ENCODE results near the gene MSI2. TPM values are rescaled to one million over a fixed set of nuclear protein-coding genes. Genes with fewer than 3 reads are reported as not detected.

Gene MSI2
- total RNA-seq, 1 experiment from 2014 or later = 169 TPM

GRCh38 chr17:57369509-57369945 is 113.2 kb downstream of the MSI2 start:
- no peak overlapping the region for H3K4me3 ChIP-seq (ENCODE audit: low read length)
- peaks cover 4% of the 10 kb centered on the region; the same call in 1 of the 2 replicates for H3K9me3 ChIP-seq (ENCODE audit: low read length)
- no peak overlapping the region for H2AFZ ChIP-seq (ENCODE audit: low read length)
- H3K4me2 ChIP-seq (ENCODE audit: low read depth, low read length, poor library complexity, severe bottlenecking) = no peak overlapping the region
- H3K4me1 ChIP-seq (ENCODE audit: low read length) = peaks cover 47% of the 10 kb centered on the region
- peaks cover 21% of the 10 kb centered on the region for H3K36me3 ChIP-seq (ENCODE audit: insufficient read depth, low read length)
- no peak for DNase-seq
- H3K9me2 ChIP-seq (replicated peaks; ENCODE audit: insufficient read depth, low read length) = no peaks in the 10 kb centered on the region
- H3K79me2 ChIP-seq (ENCODE audit: low read length) = peaks cover 96% of the 10 kb centered on the region
- H3K27ac ChIP-seq (ENCODE audit: low read length) = peak overlapping the region; percentile 86
- no peaks in the 10 kb centered on the region for H3K27me3 ChIP-seq (ENCODE audit: low read length)
- no peaks in the 10 kb centered on the region for H4K20me1 ChIP-seq (ENCODE audit: insufficient read depth, low read depth, low read length)
- no peak overlapping the region for H3K9ac ChIP-seq (ENCODE audit: low read length)

DNA sequence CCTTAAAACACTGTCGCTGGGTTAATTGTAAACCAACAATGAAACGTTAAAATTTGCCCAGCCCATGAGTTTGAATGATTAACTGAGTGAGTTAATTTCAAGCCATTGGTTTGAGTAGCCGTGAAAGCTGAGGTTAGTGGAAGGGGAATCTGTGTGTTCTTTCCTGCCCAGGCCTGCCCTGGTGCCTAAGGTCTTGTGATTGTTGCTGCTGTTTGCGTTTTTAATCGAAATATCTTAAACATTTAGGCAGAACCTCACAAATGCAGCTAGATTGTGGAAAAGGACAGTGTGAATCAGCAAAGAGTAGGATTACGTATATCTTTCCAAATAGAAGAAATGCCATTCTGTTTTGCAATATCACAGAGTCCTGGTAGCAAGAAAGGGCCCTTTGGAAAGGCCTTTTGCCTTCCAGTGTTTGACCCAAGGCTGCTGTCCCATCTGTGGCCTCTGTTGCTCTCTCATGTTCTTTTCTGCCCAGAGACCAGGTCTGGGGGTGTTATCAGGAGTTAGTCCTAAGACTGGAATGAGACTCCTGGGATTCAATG is 113.8 kb downstream of the MSI2 start:
- H3K4me2 ChIP-seq (ENCODE audit: low read depth, low read length, poor library complexity, severe bottlenecking) = no peak overlapping the region
- H3K27ac ChIP-seq (ENCODE audit: low read length) = peak overlapping the region; percentile 86; the same call in 1 of the 2 replicates
- H4K20me1 ChIP-seq (ENCODE audit: insufficient read depth, low read depth, low read length) = no peaks in the 10 kb centered on the region
- no peak for DNase-seq
- no peak overlapping the region for H2AFZ ChIP-seq (ENCODE audit: low read length)
- peaks cover 25% of the 10 kb centered on the region for H3K36me3 ChIP-seq (ENCODE audit: insufficient read depth, low read length)
- no peak overlapping the region for H3K9ac ChIP-seq (ENCODE audit: low read length)
- no peaks in the 10 kb centered on the region for H3K9me2 ChIP-seq (replicated peaks; ENCODE audit: insufficient read depth, low read length)
- H3K4me3 ChIP-seq (ENCODE audit: low read length) = no peak overlapping the region
- no peaks in the 10 kb centered on the region for H3K27me3 ChIP-seq (ENCODE audit: low read length)
- H3K9me3 ChIP-seq (ENCODE audit: low read length) = peaks cover 4% of the 10 kb centered on the region; the same call in 1 of the 2 replicates
- peaks cover 42% of the 10 kb centered on the region for H3K4me1 ChIP-seq (ENCODE audit: low read length)
- peaks cover 96% of the 10 kb centered on the region for H3K79me2 ChIP-seq (ENCODE audit: low read length)

DNA sequence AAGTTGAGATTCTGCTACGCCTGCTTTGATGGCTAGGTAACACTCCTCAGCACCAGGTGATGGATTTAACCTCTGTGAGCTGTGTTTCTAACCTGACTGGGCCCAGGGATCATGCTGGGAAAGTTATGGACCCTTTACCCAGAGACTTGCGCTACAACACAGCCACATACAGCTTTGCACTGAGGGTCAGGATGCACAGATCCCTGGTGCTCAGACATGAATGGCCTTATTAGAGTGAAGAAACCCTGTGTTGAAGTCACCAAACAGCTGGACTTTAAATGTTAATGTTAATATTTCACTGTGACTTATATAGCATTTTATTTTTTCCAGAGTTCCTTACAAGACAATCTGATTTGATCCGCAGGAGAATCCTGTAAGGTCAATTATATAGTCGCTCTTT is 114.3 kb downstream of the MSI2 start:
- Histone ChIP-seq H3K36me3 (ENCODE audit: insufficient read depth, low read length) (peaks cover 25% of the 10 kb centered on the region), H3K4me3 (ENCODE audit: low read length) (no peak overlapping the region), H3K9me2 (replicated peaks; ENCODE audit: insufficient read depth, low read length) (no peaks in the 10 kb centered on the region), H3K9me3 (ENCODE audit: low read length) (peaks cover 4% of the 10 kb centered on the region; the same call in 1 of the 2 replicates), H3K27ac (ENCODE audit: low read length) (peak overlapping the region; percentile 86; the same call in 1 of the 2 replicates), H3K79me2 (ENCODE audit: low read length) (peaks cover 96% of the 10 kb centered on the region), H3K4me1 (ENCODE audit: low read length) (peaks cover 37% of the 10 kb centered on the region), H3K9ac (ENCODE audit: low read length) (no peak overlapping the region), H4K20me1 (ENCODE audit: insufficient read depth, low read depth, low read length) (no peaks in the 10 kb centered on the region), H3K27me3 (ENCODE audit: low read length) (no peaks in the 10 kb centered on the region), H3K4me2 (ENCODE audit: low read depth, low read length, poor library complexity, severe bottlenecking) (no peak overlapping the region), H2AFZ (ENCODE audit: low read length) (no peak overlapping the region)
- no peak for DNase-seq

DNA sequence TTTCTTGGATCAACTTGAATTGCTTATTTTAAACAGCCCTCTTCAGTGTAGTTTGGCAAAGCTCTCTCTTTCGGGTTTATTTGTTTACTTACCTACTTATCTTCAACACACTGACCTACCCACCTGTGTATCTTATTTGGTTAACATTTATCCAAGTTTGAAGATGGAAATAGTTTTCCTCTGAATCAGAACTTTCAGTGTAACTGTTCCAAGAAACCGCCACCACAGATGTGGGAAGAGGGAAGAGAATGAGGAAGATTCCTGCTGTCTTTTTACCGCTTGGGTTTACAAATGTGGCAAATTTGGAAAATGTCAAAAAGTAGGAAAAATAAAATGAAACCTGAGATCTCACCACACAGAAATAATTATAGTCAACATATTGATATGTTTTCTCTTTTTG is 115.8 kb downstream of the MSI2 start:
- Histone ChIP-seq H3K4me2 (ENCODE audit: low read depth, low read length, poor library complexity, severe bottlenecking) (no peak overlapping the region), H2AFZ (ENCODE audit: low read length) (no peak overlapping the region), H3K27ac (ENCODE audit: low read length) (no peak overlapping the region), H3K9me2 (replicated peaks; ENCODE audit: insufficient read depth, low read length) (no peaks in the 10 kb centered on the region), H3K36me3 (ENCODE audit: insufficient read depth, low read length) (peaks cover 25% of the 10 kb centered on the region), H3K9me3 (ENCODE audit: low read length) (peaks cover 4% of the 10 kb centered on the region; the same call in 1 of the 2 replicates), H4K20me1 (ENCODE audit: insufficient read depth, low read depth, low read length) (no peaks in the 10 kb centered on the region), H3K79me2 (ENCODE audit: low read length) (peaks cover 93% of the 10 kb centered on the region), H3K4me3 (ENCODE audit: low read length) (no peak overlapping the region), H3K4me1 (ENCODE audit: low read length) (peaks cover 21% of the 10 kb centered on the region), H3K9ac (ENCODE audit: low read length) (no peak overlapping the region), H3K27me3 (ENCODE audit: low read length) (no peaks in the 10 kb centered on the region)
- DNase-seq = no peak

DNA sequence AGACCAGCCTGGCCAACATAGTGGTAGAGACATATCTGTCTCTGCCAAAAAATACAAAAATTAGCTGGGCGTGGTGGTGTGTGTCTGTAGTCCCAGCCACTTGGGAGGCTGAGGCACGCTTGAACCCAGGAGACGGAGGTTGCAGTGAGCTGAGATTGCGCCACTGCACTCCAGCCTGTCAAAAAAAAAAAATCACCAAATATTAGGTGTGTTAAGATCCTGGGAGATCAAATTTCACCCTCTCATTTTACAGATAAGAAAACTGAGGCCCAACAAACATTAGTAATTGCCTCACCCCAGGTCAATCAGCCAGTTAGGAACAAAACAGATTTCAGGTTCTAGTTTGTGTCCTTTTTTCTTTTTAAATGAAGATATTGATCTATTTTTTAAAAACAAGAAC is 116.7 kb downstream of the MSI2 start:
- H2AFZ ChIP-seq (ENCODE audit: low read length) = no peak overlapping the region
- no peak overlapping the region for H3K9ac ChIP-seq (ENCODE audit: low read length)
- H3K4me2 ChIP-seq (ENCODE audit: low read depth, low read length, poor library complexity, severe bottlenecking) = no peak overlapping the region
- H3K36me3 ChIP-seq (ENCODE audit: insufficient read depth, low read length) = peaks cover 25% of the 10 kb centered on the region
- no peaks in the 10 kb centered on the region for H3K27me3 ChIP-seq (ENCODE audit: low read length)
- no peak for DNase-seq
- peaks cover 4% of the 10 kb centered on the region; the same call in 1 of the 2 replicates for H3K9me3 ChIP-seq (ENCODE audit: low read length)
- H3K9me2 ChIP-seq (replicated peaks; ENCODE audit: insufficient read depth, low read length) = no peaks in the 10 kb centered on the region
- no peak overlapping the region for H3K27ac ChIP-seq (ENCODE audit: low read length)
- no peak overlapping the region for H3K4me3 ChIP-seq (ENCODE audit: low read length)
- H3K4me1 ChIP-seq (ENCODE audit: low read length) = peaks cover 12% of the 10 kb centered on the region
- H4K20me1 ChIP-seq (ENCODE audit: insufficient read depth, low read depth, low read length) = no peaks in the 10 kb centered on the region
- H3K79me2 ChIP-seq (ENCODE audit: low read length) = peaks cover 89% of the 10 kb centered on the region

DNA sequence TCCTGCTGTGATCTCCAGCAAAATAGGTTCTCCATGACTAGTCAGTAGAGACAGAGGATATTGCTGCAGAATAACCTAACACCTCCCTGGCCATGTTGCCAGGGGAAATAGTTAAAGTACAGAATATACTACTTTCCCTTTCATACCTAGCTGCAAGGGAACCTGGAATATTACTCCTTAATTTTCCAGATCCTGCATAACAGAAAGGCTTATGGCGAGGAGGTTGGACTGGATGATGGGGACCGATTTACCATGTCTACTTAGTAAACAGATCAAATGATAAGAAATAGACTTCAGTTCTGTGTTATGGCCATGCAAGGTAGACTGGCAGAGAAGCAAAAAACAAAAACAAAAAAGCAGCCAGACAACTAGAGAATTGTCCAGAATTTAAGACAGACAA is 117.4 kb downstream of the MSI2 start:
- H3K4me1 ChIP-seq (ENCODE audit: low read length) = peaks cover 5% of the 10 kb centered on the region
- no peak for DNase-seq
- H3K4me3 ChIP-seq (ENCODE audit: low read length) = no peak overlapping the region
- H4K20me1 ChIP-seq (ENCODE audit: insufficient read depth, low read depth, low read length) = no peaks in the 10 kb centered on the region
- no peak overlapping the region for H3K9ac ChIP-seq (ENCODE audit: low read length)
- no peaks in the 10 kb centered on the region for H3K27me3 ChIP-seq (ENCODE audit: low read length)
- H3K36me3 ChIP-seq (ENCODE audit: insufficient read depth, low read length) = peaks cover 25% of the 10 kb centered on the region
- H3K27ac ChIP-seq (ENCODE audit: low read length) = no peak overlapping the region
- no peak overlapping the region for H2AFZ ChIP-seq (ENCODE audit: low read length)
- no peaks in the 10 kb centered on the region for H3K9me2 ChIP-seq (replicated peaks; ENCODE audit: insufficient read depth, low read length)
- H3K79me2 ChIP-seq (ENCODE audit: low read length) = peaks cover 86% of the 10 kb centered on the region
- no peak overlapping the region for H3K4me2 ChIP-seq (ENCODE audit: low read depth, low read length, poor library complexity, severe bottlenecking)
- peaks cover 4% of the 10 kb centered on the region; the same call in 1 of the 2 replicates for H3K9me3 ChIP-seq (ENCODE audit: low read length)

DNA sequence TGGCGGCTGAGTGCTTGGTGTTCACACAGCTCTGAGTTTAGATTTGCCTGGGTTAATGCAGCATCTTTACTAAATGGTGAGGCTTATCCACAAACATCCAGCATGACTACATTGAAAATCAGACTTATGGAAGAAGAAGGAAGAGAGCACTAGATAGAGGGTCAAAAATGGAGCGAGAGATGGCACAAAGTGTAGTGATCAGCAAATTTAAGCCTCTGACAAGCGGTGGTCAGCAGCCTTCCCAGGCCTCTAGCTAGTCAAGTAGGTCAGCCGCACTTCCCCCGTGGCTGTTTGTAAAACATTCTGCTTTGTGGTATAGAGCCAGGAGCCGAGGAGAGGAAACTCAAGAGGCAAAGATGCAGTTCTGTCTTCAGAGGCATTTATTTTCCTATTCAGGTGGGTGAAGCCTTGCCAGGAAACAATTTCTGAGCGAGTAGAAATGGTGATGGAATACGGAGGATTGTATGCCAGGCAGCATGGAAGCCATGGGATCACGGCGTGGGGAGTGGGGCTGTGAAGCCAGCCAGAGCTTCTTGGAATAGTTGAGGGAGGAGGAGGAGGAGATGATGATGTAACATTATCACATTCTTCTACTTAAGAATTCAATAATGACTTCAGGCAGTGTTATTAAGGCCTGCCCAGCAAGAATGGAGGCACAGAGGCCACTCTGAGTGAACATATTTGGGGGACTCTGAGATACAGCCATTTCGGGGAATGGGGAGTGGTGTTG is 118.9 kb downstream of the MSI2 start:
- H3K36me3 ChIP-seq (ENCODE audit: insufficient read depth, low read length) = peaks cover 25% of the 10 kb centered on the region
- H3K9me3 ChIP-seq (ENCODE audit: low read length) = peaks cover 4% of the 10 kb centered on the region; the same call in 1 of the 2 replicates
- H3K4me3 ChIP-seq (ENCODE audit: low read length) = no peak overlapping the region
- H3K9ac ChIP-seq (ENCODE audit: low read length) = no peak overlapping the region
- H3K27me3 ChIP-seq (ENCODE audit: low read length) = no peaks in the 10 kb centered on the region
- H4K20me1 ChIP-seq (ENCODE audit: insufficient read depth, low read depth, low read length) = no peaks in the 10 kb centered on the region
- H2AFZ ChIP-seq (ENCODE audit: low read length) = no peak overlapping the region
- H3K4me1 ChIP-seq (ENCODE audit: low read length) = no peaks in the 10 kb centered on the region; the same call in 1 of the 2 replicates
- no peak overlapping the region for H3K4me2 ChIP-seq (ENCODE audit: low read depth, low read length, poor library complexity, severe bottlenecking)
- peak overlapping the region; percentile 0; the same call in 1 of the 2 replicates for H3K27ac ChIP-seq (ENCODE audit: low read length)
- H3K79me2 ChIP-seq (ENCODE audit: low read length) = peaks cover 86% of the 10 kb centered on the region
- H3K9me2 ChIP-seq (replicated peaks; ENCODE audit: insufficient read depth, low read length) = no peaks in the 10 kb centered on the region
- no peak for DNase-seq

DNA sequence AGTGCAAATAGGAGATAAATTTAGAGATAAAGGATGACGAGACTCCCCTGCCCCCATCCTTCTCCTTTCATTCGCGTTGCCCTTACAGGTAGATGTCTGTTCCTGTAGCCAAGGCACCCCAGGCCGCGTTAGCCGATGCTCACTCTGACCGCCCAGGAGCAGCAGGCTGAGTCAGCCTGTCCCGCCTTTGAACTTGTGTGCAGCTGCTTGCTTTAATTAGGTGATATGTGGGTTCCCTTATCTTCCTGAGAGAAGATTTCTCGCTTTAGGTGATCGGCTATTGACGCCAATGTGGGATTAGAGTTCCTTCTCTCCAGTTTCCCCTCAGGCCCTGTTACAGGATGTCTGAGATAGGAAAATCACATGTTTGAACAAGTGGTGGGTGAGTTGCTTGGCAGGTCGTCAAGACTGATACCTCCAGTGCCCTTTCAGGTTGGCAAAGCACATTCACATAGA is 119.5 kb downstream of the MSI2 start:
- no peaks in the 10 kb centered on the region; the same call in 1 of the 2 replicates for H3K4me1 ChIP-seq (ENCODE audit: low read length)
- peaks cover 86% of the 10 kb centered on the region for H3K79me2 ChIP-seq (ENCODE audit: low read length)
- no peak overlapping the region for H3K4me2 ChIP-seq (ENCODE audit: low read depth, low read length, poor library complexity, severe bottlenecking)
- no peaks in the 10 kb centered on the region for H3K27me3 ChIP-seq (ENCODE audit: low read length)
- no peak overlapping the region for H3K4me3 ChIP-seq (ENCODE audit: low read length)
- no peaks in the 10 kb centered on the region for H4K20me1 ChIP-seq (ENCODE audit: insufficient read depth, low read depth, low read length)
- no peaks in the 10 kb centered on the region for H3K9me2 ChIP-seq (replicated peaks; ENCODE audit: insufficient read depth, low read length)
- no peak overlapping the region for H3K27ac ChIP-seq (ENCODE audit: low read length)
- no peak overlapping the region for H2AFZ ChIP-seq (ENCODE audit: low read length)
- peaks cover 25% of the 10 kb centered on the region for H3K36me3 ChIP-seq (ENCODE audit: insufficient read depth, low read length)
- H3K9me3 ChIP-seq (ENCODE audit: low read length) = peaks cover 4% of the 10 kb centered on the region; the same call in 1 of the 2 replicates
- no peak overlapping the region for H3K9ac ChIP-seq (ENCODE audit: low read length)
- no peak for DNase-seq
